Urinary bladder (tissue), 4 donors: ENCODE data around the gene MYO5B. TPM values are rescaled to one million over a fixed set of nuclear protein-coding genes. Genes with fewer than 3 reads are reported as not detected.

Source experiments
- DNase-seq: peaks from one replicate; pipeline ENCODE4 v3.0.0-alpha.2; 2015; ENCODE audit errors: extremely low spot score
- H3K27ac ChIP-seq: one replicate; pipeline ENCODE4 v1.5.1; 2013; ENCODE audit warnings: low read depth, mild to moderate bottlenecking, moderate library complexity
- H3K36me3 ChIP-seq: one replicate; pipeline ENCODE4 v1.6.1; 2013; ENCODE audit warnings: mild to moderate bottlenecking, moderate library complexity; ENCODE audit not compliant: insufficient read depth
- H3K4me1 ChIP-seq: one replicate; pipeline ENCODE4 v1.6.1; 2013; ENCODE audit warnings: mild to moderate bottlenecking, moderate library complexity; ENCODE audit not compliant: insufficient read depth
- H3K4me3 ChIP-seq: one replicate; pipeline ENCODE4 v1.5.1; 2013; ENCODE audit warnings: low read depth, low read length
- WGBS: extraction: QIAGEN DNeasy Blood & Tissue Kit; methylation state at CpG from one replicate; pipeline ENCODE4 v1.1.7; 2013; 5-methylcytosine and 5-hydroxymethylcytosine counted together
- polyA plus RNA-seq: library from polyadenylated mRNA; stranded (reverse); fragments of 200-250 nt; gene quantifications from one replicate; pipeline ENCODE4 v1.2.3, GENCODE V29; 2013
- total RNA-seq: library from RNA; depleted of rRNA; stranded (reverse); fragments of >200 nt; gene quantifications from one replicate; pipeline ENCODE4 v1.2.3, GENCODE V29; 2014
- donor health status: healthy with polysubstance abuse.
- donor health status: healthy.

The MYO5B gene
- total and polyA plus RNA-seq, 2 donors: 2.7 to 8.8 TPM

DNA sequence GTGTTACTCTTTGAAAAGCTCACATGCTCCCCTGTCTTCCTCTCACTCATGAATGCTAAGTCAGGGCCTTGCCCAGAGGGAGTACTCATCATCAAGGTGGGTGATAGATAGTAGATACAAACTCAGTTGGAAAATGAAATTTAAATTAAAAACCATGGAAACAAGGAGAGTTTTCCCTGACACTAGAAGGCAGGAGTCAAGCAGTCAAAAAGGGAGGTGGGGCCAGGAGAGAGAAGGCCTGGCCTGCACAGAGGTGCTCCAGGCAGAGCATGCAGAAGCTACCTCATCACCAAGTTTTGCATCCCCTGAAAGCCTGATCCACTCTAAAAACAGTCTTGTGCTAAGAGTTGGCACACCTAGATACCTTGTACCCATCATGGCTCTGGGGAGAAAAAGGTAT is 143.7 kb downstream of the MYO5B start:
- no peak for DNase-seq
- Histone ChIP-seq H3K36me3 (no peaks in the 10 kb centered on the region), H3K4me3 (no peak overlapping the region), H3K27ac (no peak overlapping the region), H3K4me1 (no peaks in the 10 kb centered on the region)

DNA sequence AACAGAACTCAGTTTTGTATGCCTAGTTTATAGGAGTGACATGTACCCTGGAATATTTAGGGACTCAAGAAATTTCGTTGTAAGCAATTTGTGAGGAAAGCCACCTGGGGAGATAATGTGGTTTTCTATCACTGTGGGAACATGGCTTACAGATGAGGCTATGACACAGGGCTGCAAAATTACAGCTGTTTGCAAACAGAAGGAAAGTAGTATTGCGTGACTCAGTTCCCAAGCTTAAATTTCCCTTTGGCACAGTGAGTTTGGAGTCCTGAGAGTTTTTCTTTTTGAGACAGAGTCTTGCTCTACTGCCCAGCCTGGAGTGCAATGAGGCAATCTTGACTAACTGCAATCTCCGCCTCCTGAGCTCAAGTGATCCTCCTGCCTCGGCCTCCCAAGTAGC is 149.8 kb downstream of the MYO5B start:
- no peak overlapping the region for H3K27ac ChIP-seq
- H3K36me3 ChIP-seq: no peaks in the 10 kb centered on the region
- no peaks in the 10 kb centered on the region for H3K4me1 ChIP-seq
- no peak overlapping the region for H3K4me3 ChIP-seq
- DNase-seq: no peak
- 67% methylated on average over 4 of the region's 4 CpGs for WGBS

DNA sequence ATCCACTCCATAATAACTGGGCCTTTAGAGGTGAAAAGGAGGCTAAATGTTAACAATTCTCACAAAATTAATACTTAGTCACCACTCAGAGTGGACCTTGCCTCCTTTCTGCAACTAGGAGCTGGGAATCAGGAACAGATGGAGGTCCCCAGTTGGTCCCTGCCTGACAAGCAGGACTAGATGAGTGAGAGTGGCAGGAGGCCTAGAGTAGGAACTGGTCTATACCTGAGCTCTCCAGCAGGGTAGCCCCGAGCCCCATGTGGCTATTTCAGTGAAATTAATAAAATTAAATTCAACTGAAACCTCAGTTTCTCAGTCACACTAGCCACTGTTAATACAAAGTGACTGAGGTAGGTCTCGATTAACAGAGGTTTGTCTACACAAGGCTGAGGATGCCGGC is 150.5 kb downstream of the MYO5B start:
- no peak overlapping the region for H3K4me3 ChIP-seq
- no peak overlapping the region for H3K27ac ChIP-seq
- no peaks in the 10 kb centered on the region for H3K4me1 ChIP-seq
- DNase-seq: no peak
- H3K36me3 ChIP-seq: no peaks in the 10 kb centered on the region
- WGBS: 56% methylated on average over 3 of the region's 3 CpGs

DNA sequence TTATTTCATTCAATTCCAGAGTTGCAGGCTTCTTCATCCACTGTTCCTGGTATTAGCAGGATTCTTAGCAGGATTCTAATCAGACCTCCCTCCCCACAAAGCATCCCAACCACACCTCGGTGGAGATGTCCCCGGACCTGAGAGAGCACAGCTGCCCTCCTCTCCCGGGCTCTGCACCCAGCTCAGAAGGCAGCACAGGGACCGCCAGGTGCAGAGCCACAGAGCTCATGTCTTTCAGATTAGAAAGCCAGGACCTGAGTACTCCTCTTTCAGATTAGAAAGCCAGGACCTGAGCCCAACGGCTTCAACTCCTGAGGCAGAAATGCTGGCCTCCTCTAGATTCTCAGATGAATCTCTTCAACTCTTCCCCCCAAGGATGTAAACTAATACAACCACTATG is 152.3 kb downstream of the MYO5B start:
- WGBS: 78% methylated on average over 5 of the region's 5 CpGs
- Histone ChIP-seq H3K27ac (no peak overlapping the region), H3K36me3 (no peaks in the 10 kb centered on the region), H3K4me1 (no peaks in the 10 kb centered on the region), H3K4me3 (no peak overlapping the region)
- DNase-seq: no peak

DNA sequence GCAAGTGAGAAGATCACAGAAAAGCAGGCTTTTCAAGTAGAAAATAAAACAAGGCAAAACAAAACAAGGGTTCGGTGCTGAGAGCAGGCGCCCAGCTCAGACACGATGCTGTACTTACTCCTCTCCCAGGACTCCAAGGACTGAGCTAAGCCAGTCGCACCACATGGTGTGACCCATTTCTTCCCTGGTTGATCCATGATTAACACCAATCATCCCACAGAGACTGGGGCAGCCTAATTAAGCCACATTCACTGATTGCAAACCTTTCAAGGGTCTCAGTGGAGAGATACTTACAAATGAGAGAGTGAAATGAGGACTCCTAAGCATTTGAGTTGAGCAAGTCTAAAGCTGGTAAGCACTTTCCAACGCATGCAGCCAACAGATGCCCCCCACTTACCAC is 155.2 kb downstream of the MYO5B start:
- no peak for DNase-seq
- Histone ChIP-seq H3K4me1 (no peaks in the 10 kb centered on the region), H3K4me3 (no peak overlapping the region), H3K27ac (no peak overlapping the region), H3K36me3 (no peaks in the 10 kb centered on the region)
- 97% methylated on average over 5 of the region's 5 CpGs for WGBS

DNA sequence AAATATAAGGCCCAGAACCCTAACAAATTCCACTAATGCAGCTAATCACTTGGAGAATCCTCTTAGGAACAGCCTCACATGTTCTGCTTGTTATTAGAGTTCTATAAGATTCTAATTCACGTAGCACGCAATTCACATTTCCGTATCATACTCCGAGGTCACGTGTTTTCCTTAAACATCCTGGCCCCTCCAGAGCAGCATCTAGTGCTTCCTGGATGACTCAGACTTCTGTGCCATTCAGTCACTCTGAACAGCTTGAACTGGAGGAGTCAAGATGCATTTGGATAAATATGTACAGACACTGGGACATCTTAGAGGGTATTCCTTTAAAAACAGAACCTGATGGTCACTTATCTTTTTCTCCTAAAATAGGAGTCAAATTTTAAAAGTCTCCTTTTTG is 156.5 kb downstream of the MYO5B start:
- no peaks in the 10 kb centered on the region for H3K4me1 ChIP-seq
- H3K4me3 ChIP-seq: no peak overlapping the region
- H3K36me3 ChIP-seq: no peaks in the 10 kb centered on the region
- H3K27ac ChIP-seq: no peak overlapping the region
- WGBS: 69% methylated on average over 5 of the region's 5 CpGs
- no peak for DNase-seq

DNA sequence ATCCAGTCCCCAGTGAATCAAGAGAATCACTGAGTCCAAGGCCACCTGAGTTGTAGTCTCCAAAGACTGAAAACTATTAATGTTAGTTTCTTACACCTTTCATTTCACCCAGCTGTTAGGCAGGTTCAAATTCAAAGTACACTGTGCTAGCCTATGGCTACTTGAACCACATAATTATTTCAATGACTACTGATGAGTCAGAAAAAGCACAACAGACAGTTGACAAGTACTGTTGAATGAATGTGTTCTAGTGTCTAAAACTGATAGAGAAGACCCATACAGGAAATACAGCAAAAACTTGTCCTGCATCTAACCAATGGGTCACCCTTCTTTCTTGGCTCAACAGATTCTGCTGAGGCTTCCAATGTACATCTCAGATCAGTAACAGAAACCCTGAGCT is 160.9 kb downstream of the MYO5B start:
- no peak for DNase-seq
- H3K27ac ChIP-seq: no peak overlapping the region

DNA sequence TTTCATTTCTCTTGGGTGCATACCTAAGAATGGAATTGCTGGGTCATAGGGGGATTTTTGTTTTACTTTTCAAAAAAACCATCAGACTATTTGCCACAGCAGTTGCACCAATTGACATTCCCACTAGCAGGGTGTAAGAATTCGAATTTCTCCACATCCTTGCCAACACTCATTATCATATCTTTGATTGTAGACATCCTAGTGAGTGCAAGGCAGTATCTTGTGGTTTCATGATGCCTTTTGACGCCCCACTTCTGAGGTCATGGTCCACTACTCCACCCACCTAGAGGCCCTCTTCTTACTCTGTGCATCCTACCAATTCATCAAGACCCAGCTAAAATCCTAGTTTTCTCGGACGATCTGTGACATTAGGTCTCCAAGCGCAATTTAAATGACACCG is 161.9 kb downstream of the MYO5B start:
- no peak overlapping the region for H3K27ac ChIP-seq
- WGBS: 72% methylated on average over 6 of the region's 6 CpGs
- no peak for DNase-seq
- no peaks in the 10 kb centered on the region for H3K4me1 ChIP-seq
- no peaks in the 10 kb centered on the region for H3K36me3 ChIP-seq
- H3K4me3 ChIP-seq: no peak overlapping the region

More for the DNA sequence above, 160.9 kb downstream of the MYO5B start:
- no peaks in the 10 kb centered on the region for H3K36me3 ChIP-seq
- H3K4me3 ChIP-seq: no peak overlapping the region
- no peaks in the 10 kb centered on the region for H3K4me1 ChIP-seq

DNA sequence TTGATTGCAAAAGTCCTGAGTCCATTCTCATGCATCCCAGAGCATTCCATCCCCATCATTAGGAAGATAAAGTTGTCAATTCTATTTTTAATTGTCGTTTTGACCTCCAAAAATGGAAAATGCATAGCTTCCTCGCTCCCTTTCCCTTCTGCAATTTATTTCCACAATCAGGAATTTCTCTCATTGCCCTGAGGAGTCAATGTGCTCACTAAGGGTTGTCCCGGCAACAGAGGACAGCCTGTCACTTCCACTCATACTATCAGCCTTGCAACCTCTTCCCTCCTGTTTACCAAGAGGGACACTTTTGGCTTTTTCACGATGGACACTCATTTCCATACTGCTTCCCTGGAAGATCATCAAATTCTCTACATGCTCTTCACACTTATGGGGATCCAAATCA is 164.8 kb downstream of the MYO5B start:
- no peaks in the 10 kb centered on the region for H3K4me1 ChIP-seq
- DNase-seq: no peak
- H3K27ac ChIP-seq: no peak overlapping the region
- 72% methylated on average over 4 of the region's 4 CpGs for WGBS
- H3K4me3 ChIP-seq: no peak overlapping the region
- H3K36me3 ChIP-seq: no peaks in the 10 kb centered on the region

DNA sequence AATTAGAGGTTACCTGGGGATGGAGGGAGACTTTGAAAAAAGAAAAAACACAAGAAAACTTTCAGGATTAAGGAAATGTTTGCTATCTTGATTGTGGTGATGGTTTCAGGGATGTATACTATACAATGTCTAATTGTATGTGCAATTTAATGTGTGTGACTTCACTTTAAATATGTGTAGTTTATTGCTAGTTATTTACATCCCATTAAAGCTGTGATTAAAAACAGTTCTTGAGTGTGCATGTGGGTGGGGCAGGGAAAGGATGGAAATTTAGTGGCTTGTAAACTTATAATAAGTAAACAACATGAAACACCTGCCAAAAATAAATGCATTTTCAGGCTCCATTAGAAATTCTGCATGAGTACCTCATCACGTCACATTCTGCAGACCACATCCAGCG is 167.0 kb downstream of the MYO5B start:
- Histone ChIP-seq H3K27ac (no peak overlapping the region), H3K4me3 (no peak overlapping the region), H3K36me3 (no peaks in the 10 kb centered on the region), H3K4me1 (no peaks in the 10 kb centered on the region)
- 65% methylated on average over 2 of the region's 2 CpGs for WGBS
- DNase-seq: no peak

DNA sequence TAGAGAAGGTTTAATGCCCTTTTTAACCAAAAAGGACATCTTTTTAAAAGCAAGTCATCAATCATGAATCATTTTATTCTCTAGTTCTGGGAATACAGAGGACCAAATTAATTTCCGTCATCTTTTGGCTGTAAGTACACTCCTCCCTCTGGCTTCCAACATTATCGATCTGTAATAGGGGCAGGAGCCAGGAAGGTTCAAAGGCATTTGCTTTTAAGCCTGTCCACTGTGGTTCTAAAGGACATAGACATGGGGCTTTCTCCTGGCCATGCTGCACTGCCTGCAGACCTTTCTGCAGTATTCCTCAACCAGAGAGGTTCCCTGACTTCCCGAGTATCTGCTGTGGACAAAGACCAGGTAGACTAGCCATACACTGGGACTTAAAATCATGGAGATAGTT is 170.5 kb downstream of the MYO5B start:
- no peak overlapping the region for H3K4me3 ChIP-seq
- 74% methylated on average over 3 of the region's 3 CpGs for WGBS

DNA sequence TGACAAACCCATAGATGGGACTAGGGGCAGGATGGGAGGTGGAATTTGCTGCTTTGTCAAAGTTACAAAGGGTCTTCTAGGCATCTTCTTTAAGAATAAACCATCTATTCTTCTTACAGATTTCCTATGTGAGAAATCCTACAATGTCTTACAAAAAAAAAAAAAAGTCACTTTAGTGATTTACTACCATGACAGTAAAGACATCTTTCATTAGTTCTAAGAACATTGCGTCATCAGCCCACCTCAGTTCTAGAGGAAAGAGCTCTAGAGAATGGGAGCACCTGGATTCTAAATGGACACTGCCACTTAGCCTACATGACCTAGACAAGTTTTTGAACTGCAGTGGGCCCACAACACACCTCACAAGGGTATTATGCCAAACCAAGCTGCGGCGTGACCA is 172.0 kb downstream of the MYO5B start:
- WGBS: 99% methylated on average over 3 of the region's 3 CpGs

More for the DNA sequence above, 170.5 kb downstream of the MYO5B start:
- no peaks in the 10 kb centered on the region for H3K36me3 ChIP-seq
- no peak overlapping the region for H3K27ac ChIP-seq
- H3K4me1 ChIP-seq: no peaks in the 10 kb centered on the region
- no peak for DNase-seq

DNA sequence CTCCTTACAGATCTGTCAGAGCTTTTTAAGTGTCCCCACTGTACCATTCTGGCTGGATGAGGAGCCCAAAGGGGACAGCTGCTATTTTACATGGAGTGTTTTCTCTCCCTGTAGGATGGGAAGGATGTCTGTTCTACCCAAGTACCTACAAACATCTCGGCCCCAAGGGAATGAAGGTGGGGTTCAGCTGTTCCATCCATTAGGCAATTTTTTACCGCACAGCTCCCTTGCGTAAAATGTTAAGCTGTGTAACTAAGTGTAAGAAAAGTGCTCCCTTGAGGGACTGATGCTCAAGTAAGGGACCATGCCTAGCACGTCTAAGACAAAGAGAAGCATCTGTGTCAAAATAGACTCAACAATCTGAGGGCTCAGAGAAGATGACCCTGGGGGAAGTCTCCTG is 180.3 kb downstream of the MYO5B start:
- no peak overlapping the region for H3K27ac ChIP-seq
- no peak for DNase-seq
- no peaks in the 10 kb centered on the region for H3K36me3 ChIP-seq
- no peaks in the 10 kb centered on the region for H3K4me1 ChIP-seq
- WGBS: 83% methylated on average over 4 of the region's 4 CpGs
- H3K4me3 ChIP-seq: no peak overlapping the region

More for the DNA sequence above, 172.0 kb downstream of the MYO5B start:
- Histone ChIP-seq H3K27ac (no peak overlapping the region), H3K4me1 (no peaks in the 10 kb centered on the region), H3K36me3 (no peaks in the 10 kb centered on the region), H3K4me3 (no peak overlapping the region)
- no peak for DNase-seq

DNA sequence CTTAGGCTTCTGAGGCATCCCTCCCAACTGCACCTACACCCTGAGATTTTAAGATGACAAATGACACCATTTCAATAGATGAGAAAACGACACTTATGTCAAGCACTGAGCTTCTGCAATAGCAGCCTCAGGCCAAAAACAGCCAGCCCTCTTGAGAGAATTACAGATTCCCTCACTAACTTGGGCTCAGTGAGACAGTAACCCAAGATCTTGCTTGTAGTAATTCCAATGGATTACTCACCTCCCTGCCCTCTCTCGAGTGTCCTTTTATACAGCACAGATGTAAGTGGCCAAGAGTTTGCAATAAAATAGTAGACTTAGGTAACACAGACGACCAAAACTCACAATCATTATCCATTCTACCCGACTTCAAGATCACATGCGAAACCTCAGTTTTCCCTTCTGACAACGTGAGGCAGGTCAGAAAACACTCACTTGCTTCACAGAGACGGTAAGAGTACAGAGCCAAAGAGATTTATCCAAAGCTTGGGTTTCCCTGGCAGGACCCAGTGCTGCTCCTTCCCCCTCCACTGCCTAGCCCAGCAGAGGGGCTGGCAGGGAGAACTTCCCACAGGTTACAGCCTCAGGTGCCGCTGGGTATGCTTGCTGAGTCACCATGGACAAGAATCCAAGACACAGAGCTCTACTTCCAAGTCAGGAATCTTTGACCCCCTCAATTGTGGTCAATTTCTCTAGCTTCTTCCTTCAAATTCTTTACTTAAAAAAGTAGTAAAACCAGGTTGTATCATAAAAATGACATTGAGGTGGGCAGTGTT is 181.4 kb downstream of the MYO5B start:
- DNase-seq: no peak
- no peaks in the 10 kb centered on the region for H3K36me3 ChIP-seq
- no peak overlapping the region for H3K4me3 ChIP-seq
- WGBS: 74% methylated on average over 8 of the region's 8 CpGs
- H3K4me1 ChIP-seq: no peaks in the 10 kb centered on the region
- no peak overlapping the region for H3K27ac ChIP-seq
